Fibroblast of villous mesenchyme (primary cell): Measurements from ENCODE around the gene SEPTIN14. TPM values are rescaled to one million over a fixed set of nuclear protein-coding genes. Genes with fewer than 3 reads are reported as not detected.
"Not testable (repeated sequence)": the region's sequence is repeated elsewhere in the genome, so short reads cannot be mapped to it uniquely, and the experiment has no call there.

Experiments
- DNase-seq: peaks from one replicate; pipeline ENCODE4 v3.0.0-alpha.2; 2010; ENCODE audit warnings: low read depth
- H3K4me3 ChIP-seq: 2 replicates; pipeline ENCODE4 v1.5.1; 2011; ENCODE audit warnings: low read depth, mild to moderate bottlenecking, low read length
- CTCF ChIP-seq: IDR thresholded peaks from 2 replicates; pipeline ENCODE4 v1.5.1; 2012; ENCODE audit warnings: low read depth, mild to moderate bottlenecking, low read length; ENCODE audit not compliant: insufficient read depth
- total RNA-seq: library from RNA; depleted of rRNA; stranded (reverse); fragments of >200 nt; gene quantifications from 2 replicates; pipeline ENCODE4 v1.2.3, GENCODE V29; 2012

The SEPTIN14 gene
- total RNA-seq, 1 donor: not detected

GRCh38 chr7:55784151-55784550 is 78.4 kb downstream of the SEPTIN14 start:
- H3K4me3 ChIP-seq: no peak overlapping the region
- TF ChIP-seq CTCF: no peak
- DNase-seq: no peak

GRCh38 chr7:55778631-55779030 is 83.9 kb downstream of the SEPTIN14 start:
- no peak overlapping the region for H3K4me3 ChIP-seq
- no peak for TF ChIP-seq CTCF
- no peak for DNase-seq

GRCh38 chr7:55776196-55776595 is 86.4 kb downstream of the SEPTIN14 start:
- TF ChIP-seq CTCF: no peak
- no peak overlapping the region for H3K4me3 ChIP-seq
- DNase-seq: no peak

GRCh38 chr7:55775051-55775420 is 87.5 kb downstream of the SEPTIN14 start:
- no peak for TF ChIP-seq CTCF
- no peak overlapping the region for H3K4me3 ChIP-seq
- DNase-seq: no peak

GRCh38 chr7:55774327-55775050 is 88.1 kb downstream of the SEPTIN14 start:
- DNase-seq: no peak
- no peak overlapping the region for H3K4me3 ChIP-seq
- TF ChIP-seq CTCF: no peak

GRCh38 chr7:55770778-55771177 is 91.8 kb downstream of the SEPTIN14 start:
- DNase-seq: no peak
- no peak for TF ChIP-seq CTCF
- no peak overlapping the region for H3K4me3 ChIP-seq

- H3K4me3 ChIP-seq, DNase-seq: not testable (repeated sequence)
These were observed 109.2 kb downstream of the SEPTIN14 start for GRCh38 chr7:55753274-55753862.

GRCh38 chr7:55744706-55745105 is 117.8 kb downstream of the SEPTIN14 start:
- not testable (repeated sequence) for H3K4me3 ChIP-seq, DNase-seq
